OCI-LY1 (cell line): ENCODE results near the gene SEPTIN5.

Experiments used
- H2AFZ ChIP-seq: fragments of 200-600 bp; sonication (generic), shearing (Covaris generic); 2 replicates; pipeline ENCODE4 v1.6.0; 2014; ENCODE audit warnings: antibody characterized with exemption, mild to moderate bottlenecking, low read length
- H3F3A ChIP-seq: fragments of 200-600 bp; sonication (generic), shearing (Covaris generic); 2 replicates; pipeline ENCODE4 v1.6.0; 2014; ENCODE audit warnings: mild to moderate bottlenecking, antibody characterized with exemption, low read length, moderate library complexity; ENCODE audit not compliant: insufficient read depth
- H3K27ac ChIP-seq: fragments of 200-600 bp; sonication (generic); 2 replicates; pipeline ENCODE4 v1.5.1; 2014; ENCODE audit warnings: low read length, mixed run types, mild to moderate bottlenecking, low read depth; ENCODE audit not compliant: poor library complexity, severe bottlenecking
- H3K27me3 ChIP-seq: fragments of 200-600 bp; sonication (generic); 2 replicates; pipeline ENCODE4 v1.6.0; 2014; ENCODE audit warnings: antibody characterized with exemption, mild to moderate bottlenecking, low read length, moderate library complexity; ENCODE audit not compliant: insufficient read depth
- H3K36me3 ChIP-seq: fragments of 200-600 bp; sonication (generic); 2 replicates; pipeline ENCODE4 v1.6.1; 2014; ENCODE audit warnings: mild to moderate bottlenecking, antibody characterized with exemption, low read length, moderate library complexity, mixed read lengths; ENCODE audit not compliant: insufficient read depth
- H3K4me1 ChIP-seq: fragments of 200-600 bp; sonication (generic); 2 replicates; pipeline ENCODE4 v1.5.1; 2014; ENCODE audit warnings: mild to moderate bottlenecking, low read length, moderate library complexity; ENCODE audit not compliant: insufficient read depth, severe bottlenecking
- H3K4me2 ChIP-seq: fragments of 200-600 bp; sonication (generic), shearing (Covaris generic); 2 replicates; pipeline ENCODE4 v1.6.1; 2014; ENCODE audit warnings: low read length
- H3K4me3 ChIP-seq: fragments of 200-600 bp; sonication (generic); 2 replicates; pipeline ENCODE4 v1.5.1; 2014; ENCODE audit warnings: low read length, low read depth, mild to moderate bottlenecking, mixed read lengths; ENCODE audit not compliant: poor library complexity, severe bottlenecking
- H3K79me2 ChIP-seq: fragments of 200-600 bp; shearing (Covaris generic); 2 replicates; pipeline ENCODE4 v1.6.1; 2016; ENCODE audit warnings: mixed run types, low read length, mixed read lengths; ENCODE audit not compliant: insufficient read depth
- H3K9ac ChIP-seq: fragments of 200-600 bp; sonication (generic), shearing (Covaris generic); 2 replicates; pipeline ENCODE4 v1.6.1; 2014; ENCODE audit warnings: mild to moderate bottlenecking, low read length, mixed read lengths
- H3K9me2 ChIP-seq: fragments of 200-600 bp; sonication (generic), shearing (Covaris generic); 2 replicates; pipeline ENCODE4 v1.6.1; 2014; ENCODE audit warnings: low read depth, mild to moderate bottlenecking, low read length, mixed read lengths
- H3K9me3 ChIP-seq: fragments of 200-600 bp; shearing (Covaris generic); 2 replicates; pipeline ENCODE4 v1.6.1; 2014; ENCODE audit warnings: low read length, mixed read lengths
- H4K20me1 ChIP-seq: fragments of 200-600 bp; sonication (generic), shearing (Covaris generic); 2 replicates; pipeline ENCODE4 v1.6.0; 2016; ENCODE audit warnings: mild to moderate bottlenecking, low read length; ENCODE audit not compliant: insufficient read depth
- CTCF ChIP-seq: fragments of 200-600 bp; sonication (generic), shearing (Covaris generic); IDR thresholded peaks from 2 replicates; pipeline ENCODE4 v1.5.1; 2017; ENCODE audit warnings: mild to moderate bottlenecking, antibody characterized with exemption, low read length, moderate library complexity, mixed read lengths
- EZH2 ChIP-seq: fragments of 200-600 bp; sonication (generic), shearing (Covaris generic); IDR thresholded peaks from 2 replicates; pipeline ENCODE4 v1.8.0; 2017; ENCODE audit warnings: borderline replicate concordance, mixed run types, mild to moderate bottlenecking, antibody characterized with exemption, low read length, moderate library complexity, mixed read lengths

The SEPTIN5 gene

GRCh38 chr22:19748139-19748538 is 33.8 kb downstream of the SEPTIN5 start:
- Histone ChIP-seq H3K27ac (no peak overlapping the region), H2AFZ (no peak overlapping the region), H3F3A (no peaks in the 10 kb centered on the region), H3K36me3 (no peaks in the 10 kb centered on the region), H3K4me2 (no peak overlapping the region), H3K27me3 (peaks cover 28% of the 10 kb centered on the region), H3K9ac (no peak overlapping the region), H4K20me1 (no peaks in the 10 kb centered on the region), H3K79me2 (no peaks in the 10 kb centered on the region), H3K9me3 (no peaks in the 10 kb centered on the region), H3K4me3 (no peak overlapping the region), H3K4me1 (no peaks in the 10 kb centered on the region), H3K9me2 (no peaks in the 10 kb centered on the region)
- TF ChIP-seq CTCF = no peak
- TF ChIP-seq EZH2 = no peak

GRCh38 chr22:19748991-19749664 is 34.8 kb downstream of the SEPTIN5 start:
- TF ChIP-seq EZH2 (no peak), CTCF (no peak)
- Histone ChIP-seq H2AFZ (no peak overlapping the region), H3F3A (no peaks in the 10 kb centered on the region), H3K9me3 (no peaks in the 10 kb centered on the region), H3K4me2 (no peak overlapping the region), H3K27me3 (peaks cover 28% of the 10 kb centered on the region), H3K27ac (no peak overlapping the region), H3K4me3 (no peak overlapping the region), H4K20me1 (no peaks in the 10 kb centered on the region), H3K36me3 (no peaks in the 10 kb centered on the region), H3K4me1 (no peaks in the 10 kb centered on the region), H3K79me2 (no peaks in the 10 kb centered on the region), H3K9ac (no peak overlapping the region), H3K9me2 (no peaks in the 10 kb centered on the region)

GRCh38 chr22:19749876-19750275 is 35.6 kb downstream of the SEPTIN5 start:
- Histone ChIP-seq H3K79me2 (no peaks in the 10 kb centered on the region), H3K27me3 (peaks cover 28% of the 10 kb centered on the region), H3K36me3 (no peaks in the 10 kb centered on the region), H3K9me3 (no peaks in the 10 kb centered on the region), H3K4me3 (no peak overlapping the region), H3K4me1 (no peaks in the 10 kb centered on the region), H3K4me2 (no peak overlapping the region), H3K27ac (no peak overlapping the region), H2AFZ (no peak overlapping the region), H4K20me1 (no peaks in the 10 kb centered on the region), H3K9ac (no peak overlapping the region), H3K9me2 (no peaks in the 10 kb centered on the region), H3F3A (no peaks in the 10 kb centered on the region)
- TF ChIP-seq CTCF = no peak
- no peak for TF ChIP-seq EZH2
